Right lobe of liver (tissue), 6 donors: Measurements from ENCODE around the gene TBCD. TPM values are rescaled to one million over a fixed set of nuclear protein-coding genes. Genes with fewer than 3 reads are reported as not detected.

Experiments
- ATAC-seq, 4 donors: fragments of 200-7000 bp; cut with Tn5 transposase; one replicate each; pipeline ENCODE4 v1.9.1; 2020; ENCODE audit warnings: mild to moderate bottlenecking in 4 of 4, moderate library complexity in 4 of 4
- DNase-seq, 3 donors: peaks; one replicate each; pipeline ENCODE4 v3.0.0-alpha.2; 2020
- H3K27ac ChIP-seq, 3 donors: fragments of 200-600 bp; one replicate each; pipeline ENCODE4 v1.8.0; 2022
- H3K27me3 ChIP-seq, 2 donors: fragments of 200-600 bp; one replicate each; pipeline ENCODE4 v1.8.0; 2022
- H3K36me3 ChIP-seq, 4 donors: fragments of 200-600 bp; sonication (generic) in 1 of 4; one replicate each; pipeline versions ENCODE4 v1.5.1 to v1.8.0; 2017 to 2022; ENCODE audit warnings: control low read depth in 1 of 4
- H3K4me1 ChIP-seq, 4 donors: fragments of 200-600 bp; sonication (generic) in 1 of 4; one replicate each; pipeline versions ENCODE4 v1.5.1 to v1.8.0; 2017 to 2022; ENCODE audit warnings: control low read depth in 1 of 4
- H3K4me3 ChIP-seq, 3 donors: fragments of 200-600 bp; one replicate each; pipeline ENCODE4 v1.8.0; 2022
- H3K9me3 ChIP-seq, 4 donors: fragments of 200-600 bp; sonication (generic) in 1 of 4; one replicate each; pipeline versions ENCODE4 v1.5.1 to v1.8.0; 2017 to 2022; ENCODE audit warnings: control low read depth in 1 of 4
- POLR2A ChIP-seq: fragments of 450-650 bp; IDR thresholded peaks from one replicate; pipeline ENCODE4 v1.6.1; 2017; ENCODE audit warnings: antibody characterized with exemption, mild to moderate bottlenecking
- WGBS: methylation state at CpG from one replicate; pipeline ENCODE4 v1.1.6; 2018; ENCODE audit warnings: low coverage, low lambda C conversion rate; ENCODE audit not compliant: insufficient coverage; ENCODE audit errors: missing lambda C conversion rate; 5-methylcytosine and 5-hydroxymethylcytosine counted together
- intact Hi-C, 2 donors: fragments of 100-400 bp; cut with DNase I; formaldehyde crosslinking; loops; one replicate each; pipeline versions ENCODE4 v1.11.2 to v1.14.1; 2022
- total RNA-seq, 6 experiments: library from RNA; depleted of rRNA in 2 of 6; stranded (reverse); fragments of >200 nt in 2 of 6; fragmentation: NEBNext Ultra II Directional in 3 of 6; extraction: Animal tissue kit (Norgen Biotek cat#: 25700) in 3 of 6; gene quantifications; one replicate each; pipeline versions ENCODE4 v1.1.0 to v1.2.4, GENCODE V29; 2016 to 2023
- TF ChIP-seq, protein P1 (sequence below), 4 donors: fragments of 200-600 bp in 3 of 4; fragments of 450-650 bp in 1 of 4; IDR thresholded peaks; one replicate each; pipeline versions ENCODE4 v1.5.1 to v1.8.0; 2016 to 2022; ENCODE audit warnings: antibody characterized with exemption in 4 of 4, mild to moderate bottlenecking in 2 of 4
- donor health status: DM: no; HTN: yes; CAD: no.
- donor health status: DM: no; HTN: no; CAD: no.
- donor health status: DM: no; HTN: no; CAD: no.
- donor health status: DM: no; HTN: yes; CAD: no.
- donor health status: DM: no; HTN: yes; CAD: no.

Gene TBCD
- total RNA-seq, 6 experiments from 2014 or later = 28.0 to 55.7 (median 41.3) TPM

- 73% methylated on average over 7 of the region's 25 CpGs for WGBS
- H3K4me1 ChIP-seq = peaks cover 0 to under 1% (median 0%) of the 10 kb centered on the region in 4 donors
- TF ChIP-seq POLR2A = no peak
- TF ChIP-seq, protein P1, sequence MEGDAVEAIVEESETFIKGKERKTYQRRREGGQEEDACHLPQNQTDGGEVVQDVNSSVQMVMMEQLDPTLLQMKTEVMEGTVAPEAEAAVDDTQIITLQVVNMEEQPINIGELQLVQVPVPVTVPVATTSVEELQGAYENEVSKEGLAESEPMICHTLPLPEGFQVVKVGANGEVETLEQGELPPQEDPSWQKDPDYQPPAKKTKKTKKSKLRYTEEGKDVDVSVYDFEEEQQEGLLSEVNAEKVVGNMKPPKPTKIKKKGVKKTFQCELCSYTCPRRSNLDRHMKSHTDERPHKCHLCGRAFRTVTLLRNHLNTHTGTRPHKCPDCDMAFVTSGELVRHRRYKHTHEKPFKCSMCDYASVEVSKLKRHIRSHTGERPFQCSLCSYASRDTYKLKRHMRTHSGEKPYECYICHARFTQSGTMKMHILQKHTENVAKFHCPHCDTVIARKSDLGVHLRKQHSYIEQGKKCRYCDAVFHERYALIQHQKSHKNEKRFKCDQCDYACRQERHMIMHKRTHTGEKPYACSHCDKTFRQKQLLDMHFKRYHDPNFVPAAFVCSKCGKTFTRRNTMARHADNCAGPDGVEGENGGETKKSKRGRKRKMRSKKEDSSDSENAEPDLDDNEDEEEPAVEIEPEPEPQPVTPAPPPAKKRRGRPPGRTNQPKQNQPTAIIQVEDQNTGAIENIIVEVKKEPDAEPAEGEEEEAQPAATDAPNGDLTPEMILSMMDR (IDR thresholded peaks at IDR 0.05) = no peak
- no peaks in the 10 kb centered on the region for H3K36me3 ChIP-seq
- H3K27me3 ChIP-seq = no peaks in the 10 kb centered on the region
- ATAC-seq (peak in 3 of 4 donors; percentile 5 to 11 (median 7)), DNase-seq (no peak)
- no peak overlapping the region for H3K4me3 ChIP-seq
- H3K27ac ChIP-seq = no peak overlapping the region
- no peaks in the 10 kb centered on the region for H3K9me3 ChIP-seq
- intact Hi-C loops = loop anchor here in 1 of 2 donors (10.0 kb wide), 1 partner anchor 55 kb away; no protein-coding TSS in a partner anchor
These were observed 42.0 kb upstream of the TBCD start for GRCh38 chr17:82709676-82710498.

GRCh38 chr17:82710499-82711232, 41.2 kb upstream of the TBCD start:
- Histone ChIP-seq H3K4me3 (no peak overlapping the region), H3K27ac (no peak overlapping the region), H3K36me3 (no peaks in the 10 kb centered on the region), H3K4me1 (peaks cover 0 to 3% (median 0%) of the 10 kb centered on the region in 4 donors), H3K27me3 (no peaks in the 10 kb centered on the region), H3K9me3 (no peaks in the 10 kb centered on the region)
- DNase-seq (no peak), ATAC-seq (no peak)
- intact Hi-C loops = loop anchor here in 1 of 2 donors (10.0 kb wide), 1 partner anchor 54 kb away; no protein-coding TSS in a partner anchor
- 74% methylated on average over 9 of the region's 29 CpGs for WGBS
- TF ChIP-seq POLR2A = no peak
- TF ChIP-seq, protein P1 (IDR thresholded peaks at IDR 0.05) = no peak

DNA sequence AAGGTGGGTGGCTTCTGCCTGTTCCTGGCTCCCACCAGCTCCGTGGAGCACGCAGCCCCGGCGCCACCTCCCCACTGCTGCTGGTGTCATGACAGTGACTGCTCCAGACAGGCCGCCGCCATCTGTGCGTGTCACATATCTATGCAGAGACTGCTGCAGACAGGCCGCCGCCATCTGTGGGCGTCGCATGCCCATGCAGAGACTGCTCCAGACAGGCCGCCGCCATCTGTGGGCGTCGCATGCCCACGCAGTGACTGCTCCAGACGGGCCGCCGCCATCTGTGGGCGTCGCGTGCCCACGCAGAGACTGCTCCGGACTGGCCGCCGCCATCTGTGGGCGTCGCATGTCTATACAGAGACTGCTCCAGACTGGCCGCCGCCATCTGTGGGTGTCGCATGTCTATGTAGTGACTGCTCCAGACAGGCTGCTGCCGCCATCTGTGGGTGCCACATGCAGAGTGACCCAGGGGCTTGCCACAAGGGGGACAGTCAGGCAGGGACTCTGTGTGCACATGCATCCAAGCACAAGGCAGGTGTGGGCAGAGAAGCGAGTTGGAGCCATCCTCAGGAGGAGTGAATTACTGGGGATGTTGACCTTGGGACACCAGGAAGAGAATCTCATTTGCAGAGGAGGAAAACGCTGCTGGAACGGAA, 38.7 kb upstream of the TBCD start:
- H3K4me3 ChIP-seq = no peak overlapping the region
- intact Hi-C loops = loop anchor here in 1 of 2 donors (10.0 kb wide), 1 partner anchor 52 kb away; no protein-coding TSS in a partner anchor
- no peaks in the 10 kb centered on the region for H3K27me3 ChIP-seq
- H3K27ac ChIP-seq = no peak overlapping the region
- DNase-seq = no peak
- no peak for ATAC-seq
- no peaks in the 10 kb centered on the region for H3K9me3 ChIP-seq
- H3K4me1 ChIP-seq = peaks cover 0 to 16% (median 0%) of the 10 kb centered on the region in 4 donors
- TF ChIP-seq, protein P1 (IDR thresholded peaks at IDR 0.05) = no peak
- no peak for TF ChIP-seq POLR2A
- WGBS = 87% methylated on average over 20 of the region's 35 CpGs
- H3K36me3 ChIP-seq = no peaks in the 10 kb centered on the region
